ENCODE data around the gene BBS1.

The BBS1 gene

DNA sequence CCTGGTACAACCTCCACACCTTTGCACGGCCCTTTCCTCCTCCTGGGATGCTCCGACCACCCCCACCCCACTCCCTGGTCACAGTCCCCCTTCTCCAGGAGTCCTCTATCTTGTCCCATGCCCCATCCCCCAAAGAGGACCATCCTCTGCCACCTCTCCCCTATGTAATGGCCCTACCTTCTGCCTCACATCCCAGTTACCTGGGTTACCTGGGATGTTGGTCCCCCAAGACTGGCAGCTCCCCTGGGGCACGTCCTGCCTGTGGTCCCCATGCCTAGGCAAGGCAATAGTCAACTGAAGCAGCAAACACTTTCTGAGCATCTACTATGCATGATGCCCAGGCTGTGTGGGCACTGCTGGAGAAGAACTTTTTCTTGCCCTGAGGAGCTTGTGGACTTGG is 45.0 kb downstream of the BBS1 start:
- no peak for DNase-seq

DNA sequence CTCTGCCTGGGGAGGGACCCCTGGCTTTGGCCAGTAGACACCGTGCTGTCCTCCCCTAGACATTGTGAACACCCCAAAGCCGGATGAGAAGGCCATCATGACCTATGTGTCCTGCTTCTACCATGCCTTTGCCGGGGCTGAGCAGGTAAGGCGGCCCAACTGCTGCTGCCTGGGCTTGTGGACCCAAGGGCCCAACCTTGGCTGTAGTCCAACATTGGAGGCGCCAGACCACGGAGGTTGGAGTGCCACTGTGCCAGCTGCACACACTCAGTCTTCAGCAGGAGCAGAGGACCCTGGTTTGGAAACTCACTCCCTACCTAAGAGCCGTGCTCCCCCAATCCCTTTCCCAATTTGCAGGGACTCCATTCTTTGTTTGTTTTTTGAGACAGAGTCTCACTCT is 45.7 kb downstream of the BBS1 start:
- DNase-seq: no peak

DNA sequence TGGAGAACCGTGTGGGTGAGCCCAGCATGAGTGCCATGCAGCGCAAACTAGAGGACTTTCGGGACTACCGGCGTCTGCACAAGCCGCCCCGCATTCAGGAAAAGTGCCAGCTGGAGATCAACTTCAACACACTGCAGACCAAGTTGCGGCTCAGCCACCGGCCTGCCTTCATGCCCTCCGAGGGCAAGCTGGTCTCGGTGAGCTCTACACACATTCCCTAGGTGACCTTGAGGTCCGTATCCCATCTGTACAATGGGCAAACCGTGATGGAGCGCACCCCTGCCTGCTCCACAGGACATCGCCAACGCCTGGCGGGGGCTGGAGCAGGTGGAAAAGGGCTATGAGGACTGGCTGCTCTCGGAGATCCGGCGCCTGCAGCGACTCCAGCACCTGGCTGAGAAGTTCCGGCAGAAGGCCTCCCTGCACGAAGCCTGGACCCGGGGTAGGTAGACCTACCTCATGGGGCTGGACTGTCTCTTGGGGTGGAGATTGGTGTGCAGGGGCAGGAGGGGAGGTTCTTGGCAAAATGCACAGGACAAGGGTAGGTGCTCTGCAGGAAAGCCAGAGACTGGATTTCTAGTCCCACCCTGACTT is 47.4 kb downstream of the BBS1 start:
- DNase-seq: no peak

GRCh38 chr11:66559142-66559865 is 48.9 kb downstream of the BBS1 start:
- no peak for DNase-seq

DNA sequence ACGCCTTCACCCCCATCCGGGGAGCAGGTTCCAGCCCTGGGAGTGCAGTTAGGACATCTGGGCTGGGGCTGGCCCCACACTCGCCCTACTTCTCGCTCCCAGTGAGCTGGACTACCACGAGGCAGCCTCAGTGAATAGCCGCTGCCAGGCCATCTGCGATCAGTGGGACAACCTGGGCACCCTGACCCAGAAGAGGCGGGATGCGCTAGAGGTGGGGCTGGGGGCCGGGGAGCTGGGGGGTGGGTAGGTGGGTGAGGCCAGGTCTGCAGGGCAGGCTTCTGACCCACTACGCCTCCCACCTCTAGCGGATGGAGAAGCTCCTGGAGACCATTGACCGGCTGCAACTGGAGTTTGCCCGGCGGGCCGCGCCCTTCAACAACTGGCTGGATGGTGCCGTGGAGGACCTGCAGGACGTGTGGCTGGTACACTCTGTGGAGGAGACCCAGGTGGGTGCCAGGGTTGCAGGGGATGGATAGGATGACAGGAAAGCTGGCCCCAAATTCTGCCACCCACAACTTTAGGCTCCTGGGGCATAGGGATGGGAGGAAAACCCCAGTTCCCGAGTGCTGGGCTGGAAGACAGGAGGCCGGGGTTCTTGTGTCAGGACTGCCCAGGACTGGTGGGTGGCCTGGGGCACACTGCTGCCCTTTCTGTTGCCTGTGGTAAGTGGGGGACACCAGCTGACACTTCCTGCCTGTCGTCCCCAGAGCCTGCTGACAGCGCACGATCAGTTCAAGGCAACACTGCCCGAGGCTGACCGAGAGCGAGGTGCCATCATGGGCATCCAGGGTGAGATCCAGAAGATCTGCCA is 49.6 kb downstream of the BBS1 start:
- no peak for DNase-seq

GRCh38 chr11:66561178-66561974 is 50.9 kb downstream of the BBS1 start:
- DNase-seq: no peak

GRCh38 chr11:66561975-66562248 is 51.5 kb downstream of the BBS1 start:
- DNase-seq: no peak

- DNase-seq: no peak
Measured at GRCh38 chr11:66562275-66562674, 51.8 kb downstream of the BBS1 start.

GRCh38 chr11:66562907-66563583 is 52.6 kb downstream of the BBS1 start:
- no peak for DNase-seq

DNA sequence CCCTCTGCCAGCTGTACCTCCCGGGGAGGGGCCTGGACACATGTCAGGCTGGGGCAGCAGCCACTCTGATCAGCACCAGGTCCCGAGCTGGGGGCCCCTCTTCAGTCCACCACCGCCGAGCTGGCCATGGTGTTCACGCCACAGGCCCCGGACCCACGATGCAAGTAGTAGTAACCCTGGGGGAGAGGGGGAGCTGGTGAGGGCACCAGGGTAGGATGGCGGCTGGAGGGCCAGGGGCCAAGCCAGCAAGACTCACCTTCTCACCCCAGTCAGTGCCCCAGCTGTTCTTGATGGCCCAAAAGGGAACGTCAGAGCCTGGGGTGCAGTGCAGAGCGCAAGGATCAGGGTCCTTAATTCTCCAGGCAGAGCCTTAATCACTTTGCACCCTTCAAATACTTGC is 53.4 kb downstream of the BBS1 start:
- DNase-seq: no peak

- DNase-seq: no peak
Measured at GRCh38 chr11:66564538-66564937, 54.1 kb downstream of the BBS1 start.

DNA sequence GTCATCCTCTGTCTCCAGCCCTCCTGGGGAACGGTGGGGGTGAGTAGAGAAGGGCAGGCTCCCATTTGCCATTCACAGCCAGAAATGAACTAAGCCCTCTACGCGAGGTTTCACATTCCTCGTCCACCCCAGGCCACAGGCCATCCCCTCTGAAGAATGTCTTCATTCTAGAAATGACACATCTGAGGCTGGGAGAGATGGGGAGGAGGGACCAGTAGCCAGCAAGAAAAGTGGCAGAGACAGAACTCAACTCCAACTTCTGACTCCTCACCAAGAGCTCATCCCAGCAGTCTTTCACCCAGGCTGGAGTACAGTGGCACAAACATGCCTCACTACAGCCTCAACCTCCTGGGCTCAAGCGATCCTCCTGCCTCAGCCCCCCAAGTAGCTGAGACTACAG is 54.5 kb downstream of the BBS1 start:
- DNase-seq: no peak

- no peak for DNase-seq
Measured at GRCh38 chr11:66566221-66566620, 55.8 kb downstream of the BBS1 start.

DNA sequence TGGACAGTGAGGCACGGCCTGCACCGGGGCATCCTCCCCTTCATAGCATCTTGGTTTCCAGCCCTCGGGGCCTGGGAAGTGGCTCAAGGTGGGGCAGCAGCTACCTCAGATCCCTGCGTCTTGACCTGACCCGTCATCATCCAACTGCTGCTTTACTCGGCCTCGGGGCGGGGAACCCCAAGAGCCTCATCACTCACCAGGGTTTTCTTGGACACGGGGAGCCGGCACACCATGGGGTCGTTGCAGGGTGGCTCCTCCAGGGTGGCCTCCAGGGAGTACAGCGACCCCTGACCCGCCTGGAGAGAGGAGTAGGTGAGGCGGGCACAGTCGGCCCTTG is 57.3 kb downstream of the BBS1 start:
- no peak for DNase-seq

- DNase-seq: peak; percentile 33 to 57
Measured at GRCh38 chr11:66568124-66568916, 57.9 kb downstream of the BBS1 start, which contains the start of gene CTSF. Gene CTSF (minus strand): TSS chr11:66568606. CDS start chr11:66568486, 120 bp downstream.

- DNase-seq: no peak
Measured at GRCh38 chr11:66569076-66569475, 58.6 kb downstream of the BBS1 start.

DNA sequence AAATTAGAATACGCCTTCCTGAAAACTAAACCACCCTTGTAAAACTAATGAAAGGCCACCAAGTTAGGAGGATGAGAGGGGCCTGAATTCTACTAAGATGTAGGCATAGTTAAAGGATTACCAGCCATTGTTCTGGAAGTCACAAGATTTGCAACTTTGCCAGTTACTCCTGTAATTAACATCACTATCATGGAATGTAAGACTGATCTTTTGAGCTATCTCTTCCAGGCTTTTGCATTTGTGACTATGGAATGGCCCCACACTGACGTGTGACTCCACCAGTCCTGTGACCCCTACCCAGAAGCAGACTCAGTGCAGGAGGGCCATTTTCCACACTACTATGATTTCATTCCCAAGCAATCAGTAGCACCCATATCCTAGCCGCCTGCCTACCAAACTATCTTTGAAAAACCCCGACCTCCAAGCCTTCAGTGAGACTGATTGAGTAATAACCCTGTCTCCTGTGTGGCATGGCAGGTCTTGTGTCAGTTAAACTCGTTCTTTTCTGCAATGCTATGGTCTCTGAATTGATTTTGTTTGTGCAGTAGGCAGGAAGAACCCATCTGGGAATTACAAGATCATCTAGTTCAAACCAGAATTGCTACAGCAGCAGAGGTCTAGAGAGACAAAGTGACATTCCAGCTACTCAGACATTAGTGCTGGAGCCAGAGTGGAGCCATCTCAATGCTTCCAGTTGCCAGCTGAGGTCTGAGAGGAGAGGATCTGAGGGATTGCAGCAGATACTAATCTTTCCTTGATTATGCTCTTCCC is 59.8 kb downstream of the BBS1 start:
- no peak for DNase-seq

GRCh38 chr11:66570850-66571180 is 60.4 kb downstream of the BBS1 start:
- no peak for DNase-seq

DNA sequence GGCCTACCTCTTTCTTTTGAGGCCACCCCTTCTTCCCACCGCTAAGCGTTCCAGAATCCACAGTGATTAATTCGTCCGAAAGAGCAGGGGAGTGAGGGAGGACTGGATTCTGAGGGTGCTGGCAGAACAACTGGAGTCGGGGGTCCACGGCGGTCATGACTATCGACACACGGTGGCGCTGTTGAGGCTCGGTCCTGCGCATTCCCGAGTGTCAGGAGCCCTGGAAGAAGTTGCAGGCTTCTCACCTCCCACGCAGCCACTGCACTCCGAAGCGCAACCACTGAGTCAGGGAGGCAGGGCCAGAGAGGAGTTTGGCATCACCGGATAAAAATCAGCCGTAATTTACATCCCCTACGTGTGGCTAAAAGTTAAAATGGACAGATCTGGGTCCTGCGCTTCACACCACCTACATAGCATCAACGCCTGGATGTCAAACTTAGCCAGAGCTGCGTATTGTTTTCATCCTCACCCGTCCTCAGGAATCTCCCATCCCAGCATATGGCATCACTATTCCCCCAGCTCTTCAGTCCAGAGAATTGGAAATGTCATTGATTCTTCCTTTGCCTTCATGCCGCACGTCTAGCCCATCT is 68.7 kb downstream of the BBS1 start:
- peak; percentile 36 to 51 for DNase-seq

- no peak for DNase-seq
Measured at GRCh38 chr11:66580803-66581202, 70.4 kb downstream of the BBS1 start.

GRCh38 chr11:66581261-66581660 is 70.8 kb downstream of the BBS1 start:
- DNase-seq: no peak
